Subcutaneous adipose tissue (tissue), 4 donors: ENCODE data around the gene LIMCH1. TPM values are rescaled to one million over a fixed set of nuclear protein-coding genes. Genes with fewer than 3 reads are reported as not detected.

ENCODE experiments used
- total RNA-seq, 4 donors: library from RNA; depleted of rRNA; stranded (reverse); fragments of >200 nt; gene quantifications; one replicate each; pipeline ENCODE4 v1.1.0, GENCODE V29; 2016
- TF ChIP-seq, protein P1 (sequence below): fragments of 450-650 bp; IDR thresholded peaks from one replicate; pipeline ENCODE4 v1.5.1; 2016; ENCODE audit warnings: low read depth, mild to moderate bottlenecking, control low read depth, antibody characterized with exemption, moderate library complexity

LIMCH1 gene
- total RNA-seq, 4 donors from 2014 or later, result 25.8 to 47.8 (median 34.6) TPM

DNA sequence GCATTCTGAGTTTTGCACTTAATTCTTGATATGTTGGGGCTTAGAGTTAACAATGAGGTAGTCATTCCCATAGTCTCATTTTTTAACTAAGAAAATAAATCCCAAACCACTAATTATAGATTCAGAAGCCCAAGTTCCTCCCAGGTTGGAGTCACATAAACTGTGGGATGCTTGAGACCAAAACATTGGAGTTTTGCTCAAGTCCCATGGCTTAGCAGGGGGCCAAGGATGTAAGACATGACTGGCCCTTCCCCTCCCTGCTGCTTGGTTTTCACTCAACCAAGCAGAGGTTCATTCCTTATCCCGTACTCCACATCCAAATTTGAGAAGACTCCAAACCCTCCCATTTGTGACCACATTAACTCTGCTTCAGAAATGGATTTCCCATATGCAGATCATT, 101.3 kb downstream of the LIMCH1 start:
- TF ChIP-seq, protein P1, sequence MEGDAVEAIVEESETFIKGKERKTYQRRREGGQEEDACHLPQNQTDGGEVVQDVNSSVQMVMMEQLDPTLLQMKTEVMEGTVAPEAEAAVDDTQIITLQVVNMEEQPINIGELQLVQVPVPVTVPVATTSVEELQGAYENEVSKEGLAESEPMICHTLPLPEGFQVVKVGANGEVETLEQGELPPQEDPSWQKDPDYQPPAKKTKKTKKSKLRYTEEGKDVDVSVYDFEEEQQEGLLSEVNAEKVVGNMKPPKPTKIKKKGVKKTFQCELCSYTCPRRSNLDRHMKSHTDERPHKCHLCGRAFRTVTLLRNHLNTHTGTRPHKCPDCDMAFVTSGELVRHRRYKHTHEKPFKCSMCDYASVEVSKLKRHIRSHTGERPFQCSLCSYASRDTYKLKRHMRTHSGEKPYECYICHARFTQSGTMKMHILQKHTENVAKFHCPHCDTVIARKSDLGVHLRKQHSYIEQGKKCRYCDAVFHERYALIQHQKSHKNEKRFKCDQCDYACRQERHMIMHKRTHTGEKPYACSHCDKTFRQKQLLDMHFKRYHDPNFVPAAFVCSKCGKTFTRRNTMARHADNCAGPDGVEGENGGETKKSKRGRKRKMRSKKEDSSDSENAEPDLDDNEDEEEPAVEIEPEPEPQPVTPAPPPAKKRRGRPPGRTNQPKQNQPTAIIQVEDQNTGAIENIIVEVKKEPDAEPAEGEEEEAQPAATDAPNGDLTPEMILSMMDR, result no peak

DNA sequence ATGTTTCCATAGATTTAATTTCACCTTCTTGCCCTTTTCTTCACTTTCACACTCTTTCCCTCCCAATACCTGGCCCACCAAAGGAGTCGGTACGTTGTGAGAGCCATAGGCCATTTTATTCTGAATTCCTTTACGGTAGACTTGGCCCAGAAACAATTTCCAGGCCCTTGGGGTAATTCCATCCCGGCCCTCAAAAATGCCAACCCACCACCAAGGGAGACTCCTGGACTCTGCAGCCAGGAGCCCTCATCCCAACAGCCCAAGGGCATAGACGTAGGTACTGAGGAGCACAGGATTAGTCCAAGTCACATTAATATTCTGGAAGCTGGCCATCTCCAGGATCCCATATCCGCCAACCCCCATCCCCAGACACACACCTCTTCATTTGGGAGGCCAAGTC, 102.9 kb downstream of the LIMCH1 start:
- TF ChIP-seq, protein P1, result no peak

DNA sequence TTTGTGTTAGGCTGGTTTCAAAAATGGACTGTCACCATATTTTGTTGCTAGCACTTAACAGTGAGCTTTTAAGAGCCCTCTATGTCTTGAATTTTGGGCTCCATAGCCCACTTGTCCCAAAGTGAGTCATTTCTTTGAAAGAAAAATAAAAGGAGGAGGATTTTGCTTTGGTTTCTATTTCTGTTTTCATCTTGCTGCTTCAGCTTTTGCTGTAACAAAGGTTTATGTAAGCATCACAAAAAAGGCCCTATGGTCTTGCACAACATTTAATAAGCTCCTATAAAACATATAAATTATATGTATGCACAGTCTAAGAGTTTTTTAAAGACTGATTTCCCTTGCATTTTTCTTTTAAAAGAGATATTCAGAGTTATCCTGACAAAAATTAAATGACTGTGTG, 105.4 kb downstream of the LIMCH1 start:
- TF ChIP-seq, protein P1, result no peak

DNA sequence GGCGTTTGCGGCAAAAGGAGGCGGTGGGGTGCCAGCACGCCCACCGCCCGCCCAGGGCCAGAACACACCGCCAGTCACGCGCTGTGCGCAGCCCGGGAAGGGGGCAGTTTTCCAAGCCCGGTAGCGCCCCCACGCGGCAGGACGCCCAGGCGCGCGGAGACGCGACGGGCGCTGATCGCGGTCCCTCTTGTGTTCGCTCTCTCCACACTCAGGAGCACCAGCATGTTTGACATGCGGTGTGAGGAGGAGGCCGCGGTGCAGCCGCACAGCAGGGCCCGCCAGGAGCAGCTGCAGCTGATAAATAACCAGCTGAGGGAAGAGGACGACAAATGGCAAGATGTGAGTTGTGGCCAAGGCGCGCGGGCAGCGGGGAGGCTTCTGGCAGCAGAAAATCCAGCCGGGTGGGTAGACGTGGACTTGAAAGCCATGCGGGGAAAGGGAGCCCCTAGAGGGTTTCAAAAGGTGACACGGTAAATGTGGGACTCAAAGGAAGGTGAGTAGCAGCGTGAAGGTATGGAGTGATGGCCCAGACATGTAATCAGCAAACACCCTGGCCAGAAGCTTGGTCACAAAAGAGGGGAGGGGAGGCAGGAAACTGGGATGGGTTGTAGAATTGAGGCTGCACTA, 106.4 kb downstream of the LIMCH1 start:
- TF ChIP-seq, protein P1, result no peak

DNA sequence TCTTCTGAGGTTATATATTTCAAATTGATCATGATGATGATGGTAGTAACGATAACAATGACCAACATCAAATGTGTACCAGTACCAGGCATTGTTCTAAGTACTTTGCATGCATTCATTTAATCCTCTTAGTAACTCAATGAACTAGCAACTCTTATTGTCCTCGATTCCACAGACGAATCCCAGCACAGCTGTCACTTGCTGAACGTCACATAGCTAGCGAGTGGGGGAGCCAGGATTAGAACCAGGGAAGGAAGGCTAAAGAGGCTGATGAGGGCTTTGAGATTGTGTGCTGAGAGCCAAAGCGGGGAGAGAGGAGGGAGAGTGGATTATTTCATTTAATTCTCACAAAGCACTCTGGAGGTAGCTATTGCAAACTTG, 106.9 kb downstream of the LIMCH1 start:
- TF ChIP-seq, protein P1, result no peak

DNA sequence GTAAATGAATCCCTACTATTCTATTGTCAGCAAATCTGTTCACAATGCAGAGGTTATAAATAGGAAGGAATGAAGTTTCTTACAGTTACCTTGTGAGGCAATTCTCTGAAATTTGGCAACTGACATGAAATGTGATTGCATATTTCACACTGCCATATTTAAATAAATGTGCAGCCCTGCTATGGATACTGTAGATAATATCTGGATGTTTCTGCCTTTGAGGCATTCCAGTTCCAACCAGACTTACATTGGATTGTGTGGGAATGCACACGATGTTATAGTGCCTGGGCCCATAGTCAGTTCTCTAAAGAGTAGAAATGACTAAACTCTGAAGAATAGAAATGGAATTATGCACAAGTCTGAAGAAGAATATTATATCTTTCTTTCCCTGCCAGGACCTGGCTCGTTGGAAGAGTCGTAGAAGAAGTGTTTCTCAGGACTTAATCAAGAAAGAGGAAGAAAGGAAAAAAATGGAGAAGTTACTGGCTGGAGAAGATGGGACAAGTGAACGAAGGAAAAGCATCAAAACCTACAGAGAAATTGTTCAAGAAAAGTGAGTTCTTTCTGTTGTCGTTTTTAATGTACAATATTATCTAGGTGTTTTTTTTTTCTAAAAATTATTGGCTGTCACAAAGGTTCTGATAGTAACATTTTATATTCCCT, 107.9 kb downstream of the LIMCH1 start:
- TF ChIP-seq, protein P1, result no peak

DNA sequence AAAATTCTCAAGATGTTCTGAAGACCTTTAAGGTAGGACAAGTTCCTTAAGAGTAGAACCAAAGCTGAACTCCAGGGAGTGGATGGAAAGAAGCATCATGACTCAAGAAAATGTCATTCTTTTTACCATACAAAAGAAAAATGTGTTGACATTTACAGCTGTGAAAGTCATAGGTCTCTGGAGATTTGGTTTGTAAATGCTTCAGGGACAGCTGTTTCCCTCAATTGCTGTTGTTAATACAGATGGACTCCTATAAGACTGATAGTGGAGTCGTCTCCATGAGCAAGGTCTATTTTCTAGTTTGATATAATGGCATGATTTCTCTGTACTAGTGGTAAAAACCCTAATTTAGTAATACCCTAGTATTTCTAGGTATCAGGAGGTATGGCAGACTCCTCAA, 108.9 kb downstream of the LIMCH1 start:
- TF ChIP-seq, protein P1, result no peak
